Mesothelial cell of epicardium (in vitro differentiated cells): Measurements from ENCODE around the gene FRMD4A. TPM values are rescaled to one million over a fixed set of nuclear protein-coding genes. Genes with fewer than 3 reads are reported as not detected.
"Not testable (repeated sequence)": the region's sequence is repeated elsewhere in the genome, so short reads cannot be mapped to it uniquely, and the experiment has no call there.

ENCODE experiments used
- DNase-seq, 2 experiments: peaks; one replicate each; pipeline ENCODE4 v3.0.0; 2021; ENCODE audit warnings: low spot score in 2 of 2; ENCODE audit not compliant: unreplicated experiment in 2 of 2
- H3K27ac Mint-ChIP-seq: 2 replicates; pipeline ENCODE4 v1.8.0; 2021; ENCODE audit warnings: mixed read lengths
- H3K27me3 Mint-ChIP-seq: 2 replicates; pipeline ENCODE4 v1.8.0; 2021; ENCODE audit warnings: low read depth, mixed read lengths
- H3K36me3 Mint-ChIP-seq: 2 replicates; pipeline ENCODE4 v1.8.0; 2021; ENCODE audit warnings: mixed read lengths
- H3K4me1 Mint-ChIP-seq: 2 replicates; pipeline ENCODE4 v1.8.0; 2021; ENCODE audit warnings: mixed read lengths
- H3K4me3 Mint-ChIP-seq: 2 replicates; pipeline ENCODE4 v1.8.0; 2021; ENCODE audit warnings: mild to moderate bottlenecking, moderate library complexity, mixed read lengths
- H3K9me3 Mint-ChIP-seq: 2 replicates; pipeline ENCODE4 v1.8.0; 2021; ENCODE audit warnings: mixed read lengths
- total RNA-seq: library from RNA; stranded (reverse); gene quantifications from 3 replicates; pipeline ENCODE4 v1.2.1, GENCODE V29; 2021
- TF ChIP-seq, protein P1 (sequence below): fragments of 200-600 bp; sonication (generic); IDR thresholded peaks from one replicate; pipeline ENCODE4 v1.5.0; 2021; ENCODE audit warnings: antibody characterized with exemption; ENCODE audit not compliant: unreplicated experiment

Gene FRMD4A
- total RNA-seq, 1 donor from 2014 or later = 45.0 TPM

DNA sequence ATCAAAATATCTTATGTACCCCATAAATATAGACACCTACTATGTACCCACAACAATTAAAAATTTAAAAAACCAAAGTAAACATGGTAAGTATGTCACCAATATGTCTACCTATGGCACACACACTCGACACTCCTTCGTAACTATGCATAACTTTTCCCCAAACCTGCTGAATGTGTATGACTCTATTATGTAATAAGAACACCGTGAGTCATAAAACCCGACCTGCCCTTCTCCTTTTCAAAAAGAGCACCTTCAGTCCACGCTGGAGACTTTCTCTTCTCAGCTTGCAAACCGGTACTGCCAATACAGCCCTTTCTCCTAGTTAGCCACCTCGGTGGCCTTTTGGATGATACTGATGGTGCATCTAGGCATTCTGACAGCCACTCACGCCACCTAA, 557.7 kb downstream of the FRMD4A start:
- no peak overlapping the region for H3K27ac Mint-ChIP-seq
- TF ChIP-seq, protein P1, sequence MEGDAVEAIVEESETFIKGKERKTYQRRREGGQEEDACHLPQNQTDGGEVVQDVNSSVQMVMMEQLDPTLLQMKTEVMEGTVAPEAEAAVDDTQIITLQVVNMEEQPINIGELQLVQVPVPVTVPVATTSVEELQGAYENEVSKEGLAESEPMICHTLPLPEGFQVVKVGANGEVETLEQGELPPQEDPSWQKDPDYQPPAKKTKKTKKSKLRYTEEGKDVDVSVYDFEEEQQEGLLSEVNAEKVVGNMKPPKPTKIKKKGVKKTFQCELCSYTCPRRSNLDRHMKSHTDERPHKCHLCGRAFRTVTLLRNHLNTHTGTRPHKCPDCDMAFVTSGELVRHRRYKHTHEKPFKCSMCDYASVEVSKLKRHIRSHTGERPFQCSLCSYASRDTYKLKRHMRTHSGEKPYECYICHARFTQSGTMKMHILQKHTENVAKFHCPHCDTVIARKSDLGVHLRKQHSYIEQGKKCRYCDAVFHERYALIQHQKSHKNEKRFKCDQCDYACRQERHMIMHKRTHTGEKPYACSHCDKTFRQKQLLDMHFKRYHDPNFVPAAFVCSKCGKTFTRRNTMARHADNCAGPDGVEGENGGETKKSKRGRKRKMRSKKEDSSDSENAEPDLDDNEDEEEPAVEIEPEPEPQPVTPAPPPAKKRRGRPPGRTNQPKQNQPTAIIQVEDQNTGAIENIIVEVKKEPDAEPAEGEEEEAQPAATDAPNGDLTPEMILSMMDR = no peak
- H3K9me3 Mint-ChIP-seq = peaks cover 4% of the 10 kb centered on the region
- peaks cover 7% of the 10 kb centered on the region for H3K4me1 Mint-ChIP-seq
- DNase-seq = no peak
- no peak overlapping the region for H3K4me3 Mint-ChIP-seq
- H3K27me3 Mint-ChIP-seq = no peaks in the 10 kb centered on the region
- H3K36me3 Mint-ChIP-seq = peaks cover 10% of the 10 kb centered on the region

DNA sequence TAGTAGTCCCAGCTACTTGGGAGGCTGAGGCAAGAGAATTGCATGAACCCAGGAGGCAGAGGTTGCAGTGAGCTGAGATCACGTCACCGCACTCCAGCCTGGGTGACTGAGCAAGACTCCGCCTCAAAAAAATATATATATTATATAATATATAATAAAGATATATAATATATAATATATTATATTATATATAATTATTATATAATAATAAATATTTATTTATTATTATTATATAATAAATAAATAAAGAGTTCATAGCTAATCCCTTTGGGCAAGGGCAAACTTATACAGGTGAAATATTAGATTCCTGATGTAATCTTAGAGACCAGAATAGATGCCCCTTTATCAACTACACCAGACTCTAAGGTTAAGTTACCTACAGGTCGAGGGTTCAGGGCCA, 558.7 kb downstream of the FRMD4A start:
- peaks cover 4% of the 10 kb centered on the region for H3K9me3 Mint-ChIP-seq
- no peak overlapping the region for H3K27ac Mint-ChIP-seq
- TF ChIP-seq, protein P1 = no peak
- H3K27me3 Mint-ChIP-seq = no peaks in the 10 kb centered on the region
- DNase-seq = no peak
- H3K4me3 Mint-ChIP-seq = no peak overlapping the region
- peaks cover 13% of the 10 kb centered on the region for H3K4me1 Mint-ChIP-seq
- H3K36me3 Mint-ChIP-seq = peaks cover 10% of the 10 kb centered on the region

DNA sequence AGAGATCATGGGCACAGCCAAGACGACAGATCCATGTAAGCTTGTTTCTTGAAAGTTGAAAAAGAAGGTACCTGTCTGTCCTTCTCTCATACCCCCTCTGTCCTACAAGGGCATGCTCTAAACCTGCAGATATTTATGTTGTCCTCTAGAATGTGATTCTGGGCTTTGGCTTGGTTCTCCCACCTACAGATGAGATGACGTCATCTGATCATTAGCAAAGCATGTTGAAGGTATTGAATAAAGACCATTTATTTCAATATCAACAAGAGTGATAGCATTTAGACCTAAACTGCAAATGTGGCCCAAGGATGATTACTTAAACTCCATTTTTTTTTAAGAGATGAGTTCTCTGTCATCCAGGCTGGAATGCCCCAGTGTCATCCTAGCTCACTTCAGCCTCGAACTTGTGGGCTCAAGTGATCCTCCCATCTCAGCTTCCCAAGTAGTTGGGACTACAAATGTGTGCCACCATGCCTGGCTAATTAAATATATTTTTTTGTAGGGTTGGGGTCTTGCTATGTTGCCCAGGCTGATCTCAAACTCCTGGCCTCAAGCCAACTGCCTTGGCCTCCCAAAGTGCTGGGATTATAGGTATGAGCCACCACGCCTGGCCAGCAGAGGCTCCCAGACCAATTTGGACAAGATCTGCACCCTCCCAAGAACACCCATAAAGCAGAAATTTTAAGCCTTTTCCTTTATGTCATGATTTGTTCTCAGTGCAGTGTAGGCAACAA, 559.8 kb downstream of the FRMD4A start:
- Mint-ChIP-seq H3K9me3 (peaks cover 4% of the 10 kb centered on the region), H3K4me1 (peaks cover 19% of the 10 kb centered on the region), H3K36me3 (peaks cover 9% of the 10 kb centered on the region), H3K4me3 (no peak overlapping the region), H3K27ac (no peak overlapping the region), H3K27me3 (no peaks in the 10 kb centered on the region)
- no peak for DNase-seq
- TF ChIP-seq, protein P1 = no peak

DNA sequence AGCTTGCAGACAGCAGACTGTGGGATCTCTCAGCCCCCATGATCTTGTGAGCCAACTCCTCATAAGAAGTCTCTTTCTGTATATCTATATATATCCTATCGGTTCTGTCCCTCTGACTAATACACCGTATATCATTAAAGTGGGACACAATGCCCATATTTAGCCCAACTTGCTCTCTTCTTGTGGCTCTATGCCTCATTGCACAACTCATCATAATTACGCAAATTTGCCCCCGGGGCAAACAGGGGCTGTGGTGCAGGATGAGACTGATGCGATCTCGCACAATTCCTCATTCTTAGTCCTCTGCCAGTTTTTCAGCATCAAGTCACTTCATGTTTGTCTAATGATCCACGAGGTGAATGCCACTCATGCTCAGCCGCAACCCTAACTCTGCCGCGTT, 560.8 kb downstream of the FRMD4A start:
- no peak for DNase-seq
- Mint-ChIP-seq H3K27me3 (no peaks in the 10 kb centered on the region), H3K4me1 (peaks cover 27% of the 10 kb centered on the region), H3K36me3 (peaks cover 4% of the 10 kb centered on the region), H3K9me3 (no peaks in the 10 kb centered on the region), H3K4me3 (no peak overlapping the region), H3K27ac (peak overlapping the region; percentile 50)
- TF ChIP-seq, protein P1 = no peak

DNA sequence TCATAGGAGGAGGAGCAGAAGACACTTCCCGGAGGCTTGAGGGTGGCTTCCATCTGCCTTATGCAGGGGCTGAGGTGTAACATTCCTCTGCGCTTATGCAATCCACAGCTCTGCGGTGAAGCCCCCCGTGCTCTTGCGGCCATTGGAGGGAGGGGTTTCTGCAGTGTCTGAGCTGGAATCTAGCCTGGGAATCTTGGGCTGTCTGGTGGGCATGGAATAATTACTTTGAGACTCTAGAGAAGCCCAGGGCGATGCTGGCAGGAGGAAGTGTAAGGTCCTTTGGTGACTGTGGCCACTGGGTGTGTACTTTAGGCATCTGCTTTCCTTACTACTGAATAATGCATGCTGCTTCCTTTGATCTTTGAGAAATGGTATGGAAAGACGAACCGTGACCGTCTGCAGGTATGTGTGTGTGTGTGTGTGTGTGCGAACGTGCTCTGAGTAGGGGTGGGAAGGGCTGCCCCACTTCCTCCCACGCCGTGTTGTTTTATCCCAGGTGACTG, 563.0 kb downstream of the FRMD4A start:
- Mint-ChIP-seq H3K4me3 (peak overlapping the region; percentile 30), H3K9me3 (no peaks in the 10 kb centered on the region), H3K27ac (peak overlapping the region; percentile 83), H3K36me3 (no peaks in the 10 kb centered on the region), H3K27me3 (no peaks in the 10 kb centered on the region), H3K4me1 (peaks cover 32% of the 10 kb centered on the region)
- no peak for DNase-seq
- TF ChIP-seq, protein P1 = no peak

DNA sequence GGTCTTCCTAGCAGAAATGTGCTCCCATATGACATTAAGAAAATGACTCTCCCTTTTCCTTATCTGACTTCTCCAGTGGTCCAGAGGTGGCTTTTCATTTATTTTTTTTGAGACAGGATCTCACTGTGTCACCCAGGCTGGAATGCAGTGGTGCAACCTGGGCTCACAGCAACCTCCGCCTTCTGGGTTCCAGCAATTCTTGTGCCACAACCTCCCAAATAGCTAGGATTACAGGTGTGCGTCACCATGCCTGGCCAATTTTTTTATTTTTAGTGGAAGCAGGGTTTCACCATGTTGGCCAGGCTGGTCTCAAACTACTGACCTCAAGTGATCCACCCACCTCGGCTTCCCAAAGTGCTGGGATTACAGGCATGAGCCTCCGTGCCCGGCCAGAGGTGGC, 563.6 kb downstream of the FRMD4A start:
- peaks cover 32% of the 10 kb centered on the region for H3K4me1 Mint-ChIP-seq
- DNase-seq, H3K4me3 Mint-ChIP-seq, H3K27me3 Mint-ChIP-seq, H3K9me3 Mint-ChIP-seq, H3K36me3 Mint-ChIP-seq: not testable (repeated sequence)
- H3K27ac Mint-ChIP-seq = peak overlapping the region; percentile 83
